Tibial nerve (tissue), 4 donors: Measurements from ENCODE around the gene PLAC1.

Experiments used
- EP300 ChIP-seq, 2 donors: sonication (generic); formaldehyde crosslinking; IDR thresholded peaks; one replicate each; pipeline ENCODE4 v1.6.1; 2017; ENCODE audit warnings: antibody characterized with exemption in 2 of 2, mild to moderate bottlenecking in 1 of 2
- POLR2A ChIP-seq, 2 donors: fragments of 450-650 bp; IDR thresholded peaks; one replicate each; pipeline ENCODE4 v1.6.1; 2017; ENCODE audit warnings: antibody characterized with exemption in 2 of 2, mild to moderate bottlenecking in 2 of 2, moderate library complexity in 2 of 2
- TF ChIP-seq, protein P1 (sequence below), 5 experiments: fragments of 200-600 bp in 3 of 5; fragments of 450-650 bp in 2 of 5; sonication (generic) in 3 of 5; IDR thresholded peaks; one replicate each; pipeline ENCODE4 v1.5.1; 2016 to 2019; ENCODE audit warnings: antibody characterized with exemption in 5 of 5, mild to moderate bottlenecking in 3 of 5, moderate library complexity in 2 of 5

DNA sequence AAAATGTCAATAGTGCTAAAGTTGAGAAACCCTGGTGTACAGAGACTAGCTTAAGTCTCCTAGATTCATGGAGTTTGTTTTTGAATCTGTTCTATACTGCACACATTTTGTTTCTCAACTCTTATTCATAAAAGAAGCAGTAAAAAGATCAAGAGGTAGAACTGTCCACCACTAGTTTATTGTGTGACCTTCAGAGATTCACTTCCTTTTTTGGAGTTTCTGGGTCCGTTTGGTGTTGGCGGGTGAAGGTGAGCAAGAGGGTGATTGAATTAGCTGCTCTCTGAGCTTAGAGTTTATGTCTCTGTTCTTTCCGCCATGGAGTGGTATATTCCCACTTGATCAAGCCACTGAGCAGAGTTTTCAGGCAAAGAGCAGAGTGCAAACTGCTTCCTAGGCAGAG, 21.4 kb upstream of the PLAC1 start:
- no peak for TF ChIP-seq POLR2A (IDR thresholded peaks at IDR 0.05)
- TF ChIP-seq, protein P1, sequence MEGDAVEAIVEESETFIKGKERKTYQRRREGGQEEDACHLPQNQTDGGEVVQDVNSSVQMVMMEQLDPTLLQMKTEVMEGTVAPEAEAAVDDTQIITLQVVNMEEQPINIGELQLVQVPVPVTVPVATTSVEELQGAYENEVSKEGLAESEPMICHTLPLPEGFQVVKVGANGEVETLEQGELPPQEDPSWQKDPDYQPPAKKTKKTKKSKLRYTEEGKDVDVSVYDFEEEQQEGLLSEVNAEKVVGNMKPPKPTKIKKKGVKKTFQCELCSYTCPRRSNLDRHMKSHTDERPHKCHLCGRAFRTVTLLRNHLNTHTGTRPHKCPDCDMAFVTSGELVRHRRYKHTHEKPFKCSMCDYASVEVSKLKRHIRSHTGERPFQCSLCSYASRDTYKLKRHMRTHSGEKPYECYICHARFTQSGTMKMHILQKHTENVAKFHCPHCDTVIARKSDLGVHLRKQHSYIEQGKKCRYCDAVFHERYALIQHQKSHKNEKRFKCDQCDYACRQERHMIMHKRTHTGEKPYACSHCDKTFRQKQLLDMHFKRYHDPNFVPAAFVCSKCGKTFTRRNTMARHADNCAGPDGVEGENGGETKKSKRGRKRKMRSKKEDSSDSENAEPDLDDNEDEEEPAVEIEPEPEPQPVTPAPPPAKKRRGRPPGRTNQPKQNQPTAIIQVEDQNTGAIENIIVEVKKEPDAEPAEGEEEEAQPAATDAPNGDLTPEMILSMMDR (IDR thresholded peaks at IDR 0.05): no peak
- no peak for TF ChIP-seq EP300 (IDR thresholded peaks at IDR 0.05)
